Measurements from ENCODE around the gene AARS1. TPM values are rescaled to one million over a fixed set of nuclear protein-coding genes. Genes with fewer than 3 reads are reported as not detected.
A peak's percentile ranks its signal among the peaks of the same experiment; 100 is the strongest.

AARS1 gene
- total and polyA plus RNA-seq, 2 of the 8 experiments (the other 6 are each of a cell fraction or from before 2014, with no cell fraction given): 130 to 235 TPM

- H3K4me1 ChIP-seq (replicated peaks in 1 of 4; ENCODE audit: control insufficient read depth in 3 of 4, insufficient read depth in 4 of 4, low read length in 3 of 4): peaks cover 0 to 3% (median 1%) of the 10 kb centered on the region in 4 experiments; a peak in 3 of 7 replicates
- peak within 1 kb of the TSS; percentile 53 for H3K14ac ChIP-seq (ENCODE audit: insufficient read length)
- H3K23me2 ChIP-seq (ENCODE audit: low read depth, low read length): peaks cover 3% of the 10 kb centered on the region; the same call in 1 of the 2 replicates
- peak within 1 kb of the TSS; percentile 36 for H4K91ac ChIP-seq (replicated peaks; ENCODE audit: insufficient read length, low read length)
- no peaks in the 10 kb centered on the region; a peak in 1 of 4 replicates for H3K9me3 ChIP-seq (ENCODE audit: insufficient read depth in 2 of 2, low read depth in 1 of 2, low read length in 1 of 2)
- H2BK15ac ChIP-seq (ENCODE audit: low read length): no peak within 1 kb of the TSS
- H3K4me3 ChIP-seq (ENCODE audit: extremely low read depth in 1 of 4, insufficient read depth in 2 of 4, low read depth in 3 of 4, low read length in 4 of 4): peak within 1 kb of the TSS; percentile 89 to 98 (median 98)
- H2AFZ ChIP-seq (ENCODE audit: low read length): peak within 1 kb of the TSS; percentile 84
- peak within 1 kb of the TSS; percentile 98 for H3K18ac ChIP-seq (ENCODE audit: extremely low read depth, low read length)
- H2BK20ac ChIP-seq (ENCODE audit: low read length): no peak within 1 kb of the TSS
- H3K4me2 ChIP-seq (ENCODE audit: insufficient read depth in 1 of 2, low read depth in 2 of 2, low read length in 2 of 2): peak within 1 kb of the TSS; percentile 73 to 87
- 5% methylated on average over 37 of the region's 37 CpGs; no CpG with 5 or more reads in 1 of the 2 experiments for whole genome bisulfite sequencing, 2 experiments (ENCODE audit: extremely low coverage in 1 of 2, insufficient coverage in 1 of 2, insufficient read length in 1 of 2, insufficient replicate concordance in 2 of 2, low coverage in 1 of 2, low lambda C conversion rate in 2 of 2, missing lambda C conversion rate in 1 of 2)
- H2AK5ac ChIP-seq (ENCODE audit: low read depth, low read length): no peak within 1 kb of the TSS
- no peak within 1 kb of the TSS for H3K23ac ChIP-seq (ENCODE audit: insufficient read length)
- ChIA-PET CTCF (ENCODE audit: partially characterized antibody) (interaction anchor here (0.6 to 3.1 kb wide), 8 partner anchors 10 to 659 kb away, joined by 3 to 13 read pairs (median 4); partner anchors contain the start of genes AARS1 and EXOSC6), POLR2A (ENCODE audit: partially characterized antibody) (interaction anchor here (0.5 to 3.9 kb wide), 25 partner anchors 8 to 335 kb away, joined by 3 to 49 read pairs (median 5); partner anchors contain the start of genes AARS1, DDX19A and EXOSC6)
- peak within 1 kb of the TSS; percentile 93 for H4K5ac ChIP-seq (ENCODE audit: insufficient read length, low read depth, low read length)
- FAIRE-seq (no peak), DNase-seq (ENCODE audit: low read depth in 1 of 2, low spot score in 2 of 2) (peak in 1 of 2 experiments; percentile 84)
- no peaks in the 10 kb centered on the region for H4K20me1 ChIP-seq (replicated peaks in 1 of 2; ENCODE audit: control insufficient read depth in 1 of 2, insufficient read depth in 2 of 2, low read length in 2 of 2)
- H3K56ac ChIP-seq (replicated peaks; ENCODE audit: insufficient read length, low read depth, low read length): peak within 1 kb of the TSS; percentile 35
- H3K4ac ChIP-seq (replicated peaks; ENCODE audit: insufficient read length, low read depth, low read length): peak within 1 kb of the TSS; percentile 63
- no peaks in the 10 kb centered on the region; a peak in 1 of 8 replicates for H3K36me3 ChIP-seq (ENCODE audit: control insufficient read depth in 2 of 4, insufficient read depth in 4 of 4, low read length in 3 of 4)
- peaks cover 3% of the 10 kb centered on the region; the same call in 1 of the 2 replicates for H3K79me1 ChIP-seq (ENCODE audit: low read depth, low read length)
- H2BK5ac ChIP-seq (ENCODE audit: low read depth, low read length): peak within 1 kb of the TSS; percentile 96
- peak within 1 kb of the TSS; percentile 3 for H2BK120ac ChIP-seq (replicated peaks; ENCODE audit: low read depth, low read length)
- H3K27ac ChIP-seq (ENCODE audit: low read depth, low read length): peak within 1 kb of the TSS; percentile 93
- peak within 1 kb of the TSS; percentile 93 to 98 (median 98) for H3K9ac ChIP-seq (replicated peaks in 1 of 4; ENCODE audit: extremely low read depth in 1 of 4, low read depth in 3 of 4, low read length in 3 of 4)
- no peaks in the 10 kb centered on the region for H3K27me3 ChIP-seq (replicated peaks in 1 of 4; ENCODE audit: control insufficient read depth in 3 of 4, extremely low read depth in 1 of 4, insufficient read depth in 3 of 4, low read length in 3 of 4)
- peak within 1 kb of the TSS; percentile 82; the same call in 1 of the 2 replicates for H2BK12ac ChIP-seq (ENCODE audit: low read depth, low read length)
- peaks cover 5 to 41% of the 10 kb centered on the region in 2 experiments for H3K79me2 ChIP-seq (ENCODE audit: control insufficient read depth in 1 of 2, insufficient read depth in 2 of 2, low read length in 2 of 2)
- peak within 1 kb of the TSS; percentile 99 for H4K8ac ChIP-seq (ENCODE audit: extremely low read depth, insufficient read depth, low read length)
- TF ChIP-seq CHD1 (IDR thresholded peaks at IDR 0.05; ENCODE audit: low read depth, low read length): no peak
- peak; percentile 75 for TF ChIP-seq CEBPB (IDR thresholded peaks at IDR 0.05; ENCODE audit: low read depth, low read length)
- TF ChIP-seq NRF1 (IDR thresholded peaks at IDR 0.05; ENCODE audit: low read depth, low read length): no peak
- TF ChIP-seq SRF (IDR thresholded peaks at IDR 0.05; ENCODE audit: low read depth, low read length): peak; percentile 37; the same call in 1 of the 2 replicates
- TF ChIP-seq FOSL1 (IDR thresholded peaks at IDR 0.05; ENCODE audit: insufficient read depth, low read depth, low read length): no peak
- peak; percentile 59 to 97 for TF ChIP-seq HDAC2 (IDR thresholded peaks at IDR 0.05; ENCODE audit: borderline replicate concordance in 1 of 2, low read depth in 2 of 2, low read length in 2 of 2)
- TF ChIP-seq TAF1 (IDR thresholded peaks at IDR 0.05; ENCODE audit: low read depth, low read length): peak; percentile 88
- TF ChIP-seq KDM1A (IDR thresholded peaks at IDR 0.05; ENCODE audit: borderline replicate concordance, low read length): no peak; the same call in 1 of the 2 replicates
Observed at GRCh38 chr16:70298988-70299938, 10.0 kb upstream of the AARS1 start, which contains the start of gene DDX19B. TSS of gene DDX19B (plus strand) at chr16:70299186. CDS start at chr16:70299298, 112 bp downstream.

Data from H1 (cell line).